NT2/D1 (cell line): ENCODE data around the gene PFDN1.

Experiments used
- DNase-seq: peaks from one replicate; pipeline ENCODE4 v3.0.0-alpha.2; 2011; ENCODE audit warnings: low read depth, low spot score
- H3K27me3 ChIP-seq: 2 replicates; pipeline ENCODE4 v1.6.0; 2011; ENCODE audit warnings: mild to moderate bottlenecking; ENCODE audit not compliant: insufficient read length, insufficient read depth
- H3K36me3 ChIP-seq: 2 replicates; pipeline ENCODE4 v1.6.1; 2011; ENCODE audit warnings: mild to moderate bottlenecking, low read length, mixed read lengths; ENCODE audit not compliant: insufficient read depth, insufficient read length
- H3K4me1 ChIP-seq: 2 replicates; pipeline ENCODE4 v1.5.1; 2011; ENCODE audit not compliant: insufficient read depth, insufficient read length
- H3K4me3 ChIP-seq: 2 replicates; pipeline ENCODE4 v1.5.1; 2011; ENCODE audit warnings: low read depth; ENCODE audit not compliant: insufficient read length
- H3K9ac ChIP-seq: 2 replicates; pipeline ENCODE4 v1.6.0; 2011; ENCODE audit warnings: low read depth; ENCODE audit not compliant: insufficient read length
- H3K9me3 ChIP-seq: 2 replicates; pipeline ENCODE4 v1.5.1; 2011; ENCODE audit warnings: mild to moderate bottlenecking, low read length; ENCODE audit not compliant: insufficient read depth
- SUZ12 ChIP-seq: IDR thresholded peaks from 2 replicates; pipeline ENCODE4 v1.6.1; 2011; ENCODE audit not compliant: insufficient read length, insufficient read depth; ENCODE audit errors: extremely low read depth
- YY1 ChIP-seq: IDR thresholded peaks from 2 replicates; pipeline ENCODE4 v1.6.1; 2011; ENCODE audit not compliant: insufficient read length, insufficient read depth
- ZNF274 ChIP-seq: IDR thresholded peaks from 2 replicates; pipeline ENCODE4 v1.6.1; 2011; ENCODE audit warnings: mild to moderate bottlenecking, low read depth, low read length

Gene PFDN1

GRCh38 chr5:140262839-140263238 is 40.1 kb downstream of the PFDN1 start:
- no peak for DNase-seq
- TF ChIP-seq YY1 (no peak), SUZ12 (no peak), ZNF274 (no peak)
- Histone ChIP-seq H3K4me3 (no peak overlapping the region), H3K9ac (no peak overlapping the region), H3K36me3 (peaks cover 19% of the 10 kb centered on the region), H3K4me1 (peaks cover 7% of the 10 kb centered on the region), H3K9me3 (no peaks in the 10 kb centered on the region), H3K27me3 (no peaks in the 10 kb centered on the region)

DNA sequence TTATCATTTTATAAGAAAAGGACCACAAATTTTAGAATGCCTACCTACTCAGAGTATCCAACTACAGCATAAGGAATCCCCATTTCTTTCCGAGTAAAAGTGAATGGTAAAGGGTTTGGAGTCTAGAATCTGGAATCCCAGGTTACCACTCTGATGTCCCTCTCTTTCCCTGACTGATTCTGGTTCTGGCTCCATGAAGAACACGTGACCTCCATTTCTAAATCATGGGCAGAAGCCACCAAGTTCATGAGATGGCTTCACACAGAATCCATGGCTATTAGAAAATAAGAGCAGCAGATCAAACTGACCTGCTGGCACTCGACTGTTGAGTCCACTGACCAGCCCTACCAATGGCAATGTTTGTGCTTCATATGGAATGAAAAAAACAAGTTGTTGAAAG is 40.7 kb downstream of the PFDN1 start:
- H3K27me3 ChIP-seq = no peaks in the 10 kb centered on the region
- H3K4me1 ChIP-seq = peaks cover 4% of the 10 kb centered on the region
- H3K9me3 ChIP-seq = no peaks in the 10 kb centered on the region
- no peak overlapping the region for H3K9ac ChIP-seq
- no peak for DNase-seq
- no peak for TF ChIP-seq ZNF274
- H3K4me3 ChIP-seq = no peak overlapping the region
- peaks cover 23% of the 10 kb centered on the region for H3K36me3 ChIP-seq

DNA sequence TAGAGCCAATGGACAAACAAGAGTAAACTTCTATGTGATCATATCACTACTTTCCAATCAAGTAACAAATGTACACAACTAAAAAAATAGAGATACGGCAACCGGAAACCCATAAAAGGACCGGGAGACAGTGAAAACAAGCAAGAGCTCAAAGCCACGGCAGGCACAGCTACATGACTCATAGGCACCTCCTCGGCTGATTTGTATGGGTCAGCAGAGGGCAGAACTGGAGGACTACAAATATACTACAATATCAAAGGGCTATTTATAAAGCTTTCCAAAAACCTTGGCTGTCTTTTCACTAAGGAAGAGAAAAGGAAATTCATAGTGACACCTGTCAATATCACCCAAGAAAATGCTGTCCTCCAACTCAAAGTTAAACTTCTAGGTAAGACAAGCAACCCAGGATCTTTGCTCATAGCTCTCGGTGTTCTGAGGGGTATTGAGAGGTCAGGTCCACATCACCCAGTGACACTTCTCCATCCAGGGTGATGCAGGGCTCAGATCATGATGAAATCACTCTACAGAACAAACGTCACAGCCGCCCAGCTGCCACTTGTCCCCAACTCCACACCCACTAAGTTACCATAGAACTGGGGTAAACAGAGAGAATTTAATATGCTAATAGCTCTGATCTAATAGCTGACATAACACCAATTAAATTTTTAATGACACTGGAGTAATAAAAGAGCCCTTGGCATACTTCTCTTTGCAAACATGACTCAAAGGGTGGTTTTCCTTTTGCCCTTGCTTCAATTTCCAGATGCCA is 41.3 kb downstream of the PFDN1 start:
- H3K27me3 ChIP-seq = no peaks in the 10 kb centered on the region
- no peaks in the 10 kb centered on the region for H3K9me3 ChIP-seq
- no peak overlapping the region for H3K9ac ChIP-seq
- H3K4me1 ChIP-seq = peaks cover 4% of the 10 kb centered on the region
- TF ChIP-seq YY1 = no peak
- TF ChIP-seq ZNF274 = no peak
- no peak for TF ChIP-seq SUZ12
- peaks cover 23% of the 10 kb centered on the region for H3K36me3 ChIP-seq
- DNase-seq = no peak
- H3K4me3 ChIP-seq = no peak overlapping the region

DNA sequence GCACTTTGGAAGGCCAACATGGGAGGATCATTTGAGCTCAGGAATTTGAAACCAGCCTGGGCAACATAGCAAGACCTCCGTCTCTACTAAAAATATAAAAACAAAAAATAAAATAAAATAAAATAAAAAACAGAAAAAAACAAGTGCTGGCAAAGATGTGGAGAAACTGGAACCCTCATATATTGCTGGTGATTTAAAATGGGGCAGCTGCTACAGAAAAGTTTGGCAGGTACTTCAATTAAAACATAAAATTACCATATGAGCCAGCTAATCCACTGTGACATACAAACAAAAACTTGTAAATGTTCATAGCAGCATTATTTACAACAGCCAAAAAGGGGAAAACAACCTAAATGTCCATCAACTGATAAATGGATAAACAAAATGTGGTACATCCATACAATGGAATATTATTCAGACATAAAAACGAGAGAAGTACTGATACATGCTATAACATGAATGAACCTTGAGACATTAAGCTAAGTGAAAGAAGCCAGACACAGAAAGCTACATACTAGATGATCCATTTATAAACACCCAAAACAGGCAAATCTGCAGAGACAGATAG is 42.7 kb downstream of the PFDN1 start:
- no peaks in the 10 kb centered on the region for H3K9me3 ChIP-seq
- no peak overlapping the region for H3K4me3 ChIP-seq
- peaks cover 23% of the 10 kb centered on the region for H3K36me3 ChIP-seq
- peaks cover 4% of the 10 kb centered on the region for H3K4me1 ChIP-seq
- DNase-seq = no peak
- no peak overlapping the region for H3K9ac ChIP-seq
- no peaks in the 10 kb centered on the region for H3K27me3 ChIP-seq
- no peak for TF ChIP-seq YY1
- TF ChIP-seq SUZ12 = no peak
- no peak for TF ChIP-seq ZNF274

DNA sequence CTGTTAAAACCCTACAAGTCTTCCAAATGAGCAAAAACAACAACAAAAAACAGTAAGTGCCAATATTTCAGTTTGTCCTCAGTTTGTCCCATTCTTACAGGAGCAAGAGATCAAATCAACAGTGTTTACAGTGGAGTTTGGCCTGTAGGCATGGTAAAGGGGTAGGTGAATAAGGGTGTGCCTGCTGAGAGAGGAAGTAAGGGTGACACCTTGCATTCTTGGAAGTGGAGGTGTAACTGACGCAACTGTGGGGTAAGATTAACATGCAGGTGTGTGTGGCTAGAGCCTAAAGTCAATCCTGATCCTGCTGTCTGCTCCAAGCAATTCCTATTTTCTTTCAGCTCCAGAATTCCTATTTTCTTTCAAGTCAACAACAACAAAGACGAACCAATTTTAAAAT is 43.4 kb downstream of the PFDN1 start:
- Histone ChIP-seq H3K9ac (no peak overlapping the region), H3K4me3 (no peak overlapping the region), H3K9me3 (no peaks in the 10 kb centered on the region), H3K4me1 (peaks cover 5% of the 10 kb centered on the region), H3K36me3 (peaks cover 24% of the 10 kb centered on the region), H3K27me3 (no peaks in the 10 kb centered on the region)
- no peak for DNase-seq
- TF ChIP-seq YY1 (no peak), SUZ12 (no peak), ZNF274 (no peak)

GRCh38 chr5:140258873-140259272 is 44.0 kb downstream of the PFDN1 start:
- no peak for DNase-seq
- peaks cover 8% of the 10 kb centered on the region for H3K4me1 ChIP-seq
- H3K9me3 ChIP-seq = no peaks in the 10 kb centered on the region
- no peak overlapping the region for H3K9ac ChIP-seq
- peaks cover 27% of the 10 kb centered on the region for H3K36me3 ChIP-seq
- no peaks in the 10 kb centered on the region for H3K27me3 ChIP-seq
- TF ChIP-seq SUZ12 (no peak), YY1 (no peak), ZNF274 (no peak)
- no peak overlapping the region for H3K4me3 ChIP-seq

GRCh38 chr5:140258016-140258415 is 44.9 kb downstream of the PFDN1 start:
- Histone ChIP-seq H3K9me3 (no peaks in the 10 kb centered on the region), H3K36me3 (peaks cover 26% of the 10 kb centered on the region), H3K9ac (no peak overlapping the region), H3K27me3 (no peaks in the 10 kb centered on the region), H3K4me3 (no peak overlapping the region), H3K4me1 (peaks cover 8% of the 10 kb centered on the region)
- no peak for DNase-seq
- TF ChIP-seq ZNF274 = no peak
- no peak for TF ChIP-seq YY1
- TF ChIP-seq SUZ12 = no peak

- Histone ChIP-seq H3K4me3 (no peak overlapping the region), H3K9me3 (no peaks in the 10 kb centered on the region), H3K9ac (no peak overlapping the region), H3K36me3 (peaks cover 18% of the 10 kb centered on the region), H3K4me1 (peaks cover 9% of the 10 kb centered on the region), H3K27me3 (no peaks in the 10 kb centered on the region)
- no peak for TF ChIP-seq SUZ12
- no peak for TF ChIP-seq YY1
- no peak for TF ChIP-seq ZNF274
- no peak for DNase-seq
Measured at GRCh38 chr5:140256726-140257125, 46.2 kb downstream of the PFDN1 start.
